ENCODE data around the gene XRCC5. TPM values are rescaled to one million over a fixed set of nuclear protein-coding genes. Genes with fewer than 3 reads are reported as not detected.

Gene XRCC5
- total RNA-seq, 1 donor from 2014 or later: 284 TPM

- Histone ChIP-seq H3K4me3 (ENCODE audit: low read depth, low read length) (no peak overlapping the region), H3K36me3 (ENCODE audit: control insufficient read depth, insufficient read depth, low read length) (no peaks in the 10 kb centered on the region), H3K27me3 (ENCODE audit: control insufficient read depth, insufficient read depth, low read length) (no peaks in the 10 kb centered on the region)
- no peak for DNase-seq (ENCODE audit: low read depth)
- TF ChIP-seq CTCF (IDR thresholded peaks at IDR 0.05; ENCODE audit: insufficient read depth, low read length, poor library complexity, severe bottlenecking): no peak
Measured at GRCh38 chr2:216092646-216093045, 16.5 kb upstream of the XRCC5 start.

GRCh38 chr2:216094701-216095100, 14.4 kb upstream of the XRCC5 start:
- Histone ChIP-seq H3K36me3 (ENCODE audit: control insufficient read depth, insufficient read depth, low read length) (peaks cover 2% of the 10 kb centered on the region), H3K27me3 (ENCODE audit: control insufficient read depth, insufficient read depth, low read length) (no peaks in the 10 kb centered on the region), H3K4me3 (ENCODE audit: low read depth, low read length) (no peak overlapping the region)
- TF ChIP-seq CTCF (IDR thresholded peaks at IDR 0.05; ENCODE audit: insufficient read depth, low read length, poor library complexity, severe bottlenecking): no peak
- no peak for DNase-seq (ENCODE audit: low read depth)

- no peak for TF ChIP-seq CTCF (IDR thresholded peaks at IDR 0.05; ENCODE audit: insufficient read depth, low read length, poor library complexity, severe bottlenecking)
- no peaks in the 10 kb centered on the region for H3K27me3 ChIP-seq (ENCODE audit: control insufficient read depth, insufficient read depth, low read length)
- H3K4me3 ChIP-seq (ENCODE audit: low read depth, low read length): no peak overlapping the region
- DNase-seq (ENCODE audit: low read depth): no peak
- peaks cover 2% of the 10 kb centered on the region for H3K36me3 ChIP-seq (ENCODE audit: control insufficient read depth, insufficient read depth, low read length)
Measured at GRCh38 chr2:216098421-216099334, 10.5 kb upstream of the XRCC5 start.

GRCh38 chr2:216101109-216101508, 8.0 kb upstream of the XRCC5 start:
- no peak for TF ChIP-seq CTCF (IDR thresholded peaks at IDR 0.05; ENCODE audit: insufficient read depth, low read length, poor library complexity, severe bottlenecking)
- H3K36me3 ChIP-seq (ENCODE audit: control insufficient read depth, insufficient read depth, low read length): peaks cover 2% of the 10 kb centered on the region
- no peak for DNase-seq (ENCODE audit: low read depth)
- no peak overlapping the region for H3K4me3 ChIP-seq (ENCODE audit: low read depth, low read length)
- no peaks in the 10 kb centered on the region for H3K27me3 ChIP-seq (ENCODE audit: control insufficient read depth, insufficient read depth, low read length)

- DNase-seq (ENCODE audit: low read depth): no peak
- no peak for TF ChIP-seq CTCF (IDR thresholded peaks at IDR 0.05; ENCODE audit: insufficient read depth, low read length, poor library complexity, severe bottlenecking)
Measured at GRCh38 chr2:216103213-216103612, 5.9 kb upstream of the XRCC5 start.

More at GRCh38 chr2:216103213-216103612, 5.9 kb upstream of the XRCC5 start:
- Histone ChIP-seq H3K36me3 (ENCODE audit: control insufficient read depth, insufficient read depth, low read length) (peaks cover 2% of the 10 kb centered on the region), H3K27me3 (ENCODE audit: control insufficient read depth, insufficient read depth, low read length) (no peaks in the 10 kb centered on the region), H3K4me3 (ENCODE audit: low read depth, low read length) (no peak overlapping the region)
